ENCODE measurements around the gene CNGA3.

DNA sequence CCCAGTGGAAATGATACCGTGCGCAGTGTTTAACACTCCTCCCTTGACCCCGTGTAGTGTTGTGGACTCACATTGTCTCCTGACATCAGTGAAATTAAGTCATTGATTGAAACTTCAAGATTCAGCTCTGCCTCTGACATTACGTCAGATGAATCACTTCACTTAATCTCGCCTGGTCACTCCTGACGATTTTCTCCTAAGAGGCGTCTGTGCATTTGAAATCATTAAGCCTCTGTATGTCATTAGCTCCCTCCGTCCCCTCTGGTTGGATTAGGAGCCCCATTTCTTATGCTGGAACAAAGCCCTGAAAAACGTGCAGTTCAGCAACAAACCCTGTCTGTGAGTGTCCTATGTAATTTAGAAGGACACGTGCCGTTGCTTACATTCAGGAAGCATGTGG lies 36.7 kb upstream of the CNGA3 start:
- no peak for TF ChIP-seq POLR2AphosphoS5 (IDR thresholded peaks at IDR 0.05; ENCODE audit: borderline replicate concordance, low read depth, low read length)
- no peak for TF ChIP-seq EZH2 (IDR thresholded peaks at IDR 0.05)
- TF ChIP-seq FOXP2 (optimal IDR thresholded peaks at IDR 0.05; ENCODE audit: control extremely low read depth, extremely low read length, insufficient read depth) = no peak
